HEK293 (cell line): Measurements from ENCODE around the gene PRKD1.

Experiments
- CTCF ChIA-PET: fragments of 350-600 bp; formaldehyde crosslinking; extraction: SDS; loops from one replicate; lab custom pipeline; 2021; ENCODE audit warnings: antibody characterized with exemption; lab: Yijun Ruan, JAX
- POLR2A ChIA-PET: fragments of 300-600 bp; formaldehyde crosslinking; extraction: SDS; loops from one replicate; lab custom pipeline; 2020; ENCODE audit warnings: antibody characterized with exemption, inconsistent platforms; lab: Yijun Ruan, JAX
- H3K27ac ChIP-seq: fragments of 200-500 bp; sonication (Bioruptor generic); 2 replicates; pipeline ENCODE4 v1.5.1; 2014; ENCODE audit warnings: low read depth, low read length, control low read depth, inconsistent platforms; ENCODE audit errors: extremely low read depth
- H3K36me3 ChIP-seq, 2 experiments: fragments of 200-500 bp in 1 of 2; sonication (Bioruptor generic) in 1 of 2; 1 replicate in 1 of 2; 2 replicates in 1 of 2; pipeline ENCODE4 v1.5.1; 2014 to 2017; ENCODE audit warnings: inconsistent platforms in 2 of 2, low read length in 2 of 2; ENCODE audit not compliant: control insufficient read depth in 2 of 2, insufficient read depth in 1 of 2
- H3K4me1 ChIP-seq: fragments of 200-500 bp; sonication (Bioruptor generic); 2 replicates; pipeline ENCODE4 v1.5.1; 2014; ENCODE audit warnings: mild to moderate bottlenecking, low read length, inconsistent platforms; ENCODE audit not compliant: control insufficient read depth, insufficient read depth
- H3K4me3 ChIP-seq: 2 replicates; pipeline ENCODE4 v1.5.1; 2011; ENCODE audit warnings: low read depth, mild to moderate bottlenecking, control low read depth, low read length, moderate library complexity
- H3K9me3 ChIP-seq: fragments of 200-500 bp; sonication (Bioruptor generic); 2 replicates; pipeline ENCODE4 v1.5.1; 2014; ENCODE audit warnings: low read depth, low read length, inconsistent platforms; ENCODE audit not compliant: control insufficient read depth, insufficient read depth
- AEBP2 ChIP-seq: fragments of 450-650 bp; formaldehyde crosslinking; IDR thresholded peaks from 2 replicates; pipeline ENCODE4 v1.5.1; 2016; ENCODE audit warnings: missing biosample characterization, missing genetic modification characterization, borderline replicate concordance
- KLF16 ChIP-seq: fragments of 450-650 bp; formaldehyde crosslinking; IDR thresholded peaks from 2 replicates; pipeline ENCODE4 v1.5.1; 2017; ENCODE audit warnings: missing biosample characterization, missing genetic modification characterization
- OSR2 ChIP-seq: fragments of 450-650 bp; formaldehyde crosslinking; IDR thresholded peaks from 2 replicates; pipeline ENCODE4 v1.5.1; 2016; ENCODE audit warnings: missing biosample characterization, missing genetic modification characterization
- PRDM6 ChIP-seq: fragments of 450-650 bp; formaldehyde crosslinking; IDR thresholded peaks from 2 replicates; pipeline ENCODE4 v1.5.1; 2017; ENCODE audit warnings: missing biosample characterization, missing genetic modification characterization
- SETDB1 ChIP-seq: IDR thresholded peaks from one replicate; pipeline ENCODE4 v1.6.1; 2017; ENCODE audit warnings: mild to moderate bottlenecking, low read length, moderate library complexity, mixed read lengths; ENCODE audit not compliant: insufficient read length
- YY1 ChIP-seq: fragments of 450-650 bp; formaldehyde crosslinking; IDR thresholded peaks from 2 replicates; pipeline ENCODE4 v1.5.1; 2018; ENCODE audit warnings: missing biosample characterization, missing genetic modification characterization
- ZIC2 ChIP-seq: fragments of 450-650 bp; formaldehyde crosslinking; IDR thresholded peaks from 2 replicates; pipeline ENCODE4 v1.5.1; 2016; ENCODE audit warnings: missing biosample characterization, missing genetic modification characterization
- ZNF10 ChIP-seq: fragments of 450-650 bp; formaldehyde crosslinking; IDR thresholded peaks from 2 replicates; pipeline ENCODE4 v1.5.1; 2017; ENCODE audit warnings: missing biosample characterization, missing genetic modification characterization
- ZNF175 ChIP-seq: fragments of 450-650 bp; formaldehyde crosslinking; IDR thresholded peaks from 2 replicates; pipeline ENCODE4 v1.5.1; 2016; ENCODE audit warnings: missing biosample characterization, missing genetic modification characterization
- ZNF398 ChIP-seq: fragments of 450-650 bp; formaldehyde crosslinking; IDR thresholded peaks from 2 replicates; pipeline ENCODE4 v1.5.1; 2017; ENCODE audit warnings: missing biosample characterization, missing genetic modification characterization
- ZNF426 ChIP-seq: fragments of 450-650 bp; formaldehyde crosslinking; IDR thresholded peaks from 2 replicates; pipeline ENCODE4 v1.5.1; 2017; ENCODE audit warnings: missing biosample characterization, missing genetic modification characterization, mild to moderate bottlenecking, inconsistent platforms, moderate library complexity
- ZNF660 ChIP-seq: fragments of 450-650 bp; IDR thresholded peaks from 2 replicates; pipeline ENCODE4 v1.5.1; 2018; ENCODE audit warnings: missing biosample characterization, mild to moderate bottlenecking, missing genetic modification characterization
- TF ChIP-seq, protein P1 (sequence below): fragments of 450-650 bp; formaldehyde crosslinking; IDR thresholded peaks from 2 replicates; pipeline ENCODE4 v1.5.1; 2016; ENCODE audit warnings: missing biosample characterization, missing genetic modification characterization, low read depth
- TF ChIP-seq, protein P2 (sequence below): fragments of 450-650 bp; formaldehyde crosslinking; IDR thresholded peaks from 2 replicates; pipeline ENCODE4 v1.5.1; 2017; ENCODE audit warnings: missing biosample characterization, missing genetic modification characterization

The PRKD1 gene

GRCh38 chr14:29756019-29756385 is 171.6 kb downstream of the PRKD1 start:
- TF ChIP-seq ZIC2 (no peak), OSR2 (no peak), KLF16 (tag by site-specific recombination) (no peak)
- Histone ChIP-seq H3K4me1 (peaks cover 18% of the 10 kb centered on the region), H3K27ac (no peak overlapping the region), H3K4me3 (no peak overlapping the region), H3K36me3 (no peaks in the 10 kb centered on the region), H3K9me3 (no peaks in the 10 kb centered on the region)
- POLR2A ChIA-PET: no interaction called here
- CTCF ChIA-PET: interaction anchor here (0.6 kb wide), 1 partner anchor 83 kb away, joined by 4 read pairs; no protein-coding TSS in a partner anchor

- CTCF ChIA-PET: no interaction called here
- Histone ChIP-seq H3K36me3 (no peaks in the 10 kb centered on the region), H3K9me3 (no peaks in the 10 kb centered on the region), H3K4me3 (no peak overlapping the region), H3K4me1 (peaks cover 18% of the 10 kb centered on the region), H3K27ac (no peak overlapping the region)
- POLR2A ChIA-PET: no interaction called here
- TF ChIP-seq AEBP2 (tag by site-specific recombination): no peak
Measured at GRCh38 chr14:29755311-29756018, 172.2 kb downstream of the PRKD1 start.

DNA sequence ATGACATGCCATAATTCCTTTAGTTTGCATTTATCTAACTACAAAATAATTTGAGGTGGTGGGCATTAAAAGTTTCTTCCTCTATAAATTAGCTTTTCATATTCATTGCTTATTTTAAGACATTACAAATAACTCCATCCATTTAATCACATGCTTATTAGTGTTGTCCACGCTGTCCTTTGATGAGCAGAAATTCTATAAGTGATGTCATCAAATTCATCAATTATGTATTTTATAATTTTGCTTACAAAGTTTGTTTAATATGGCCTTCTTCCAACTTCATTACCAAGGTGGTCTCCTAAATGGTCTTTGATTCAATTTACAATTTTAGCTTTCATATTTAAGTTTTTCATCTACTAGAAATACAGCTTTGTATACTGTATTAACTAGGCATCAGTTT is 173.5 kb downstream of the PRKD1 start:
- TF ChIP-seq ZNF175: no peak
- TF ChIP-seq PRDM6 (tag by site-specific recombination): 0 out of 2 replicates have a peak, but pooled peaks have one; percentile 17
- TF ChIP-seq, protein P1, sequence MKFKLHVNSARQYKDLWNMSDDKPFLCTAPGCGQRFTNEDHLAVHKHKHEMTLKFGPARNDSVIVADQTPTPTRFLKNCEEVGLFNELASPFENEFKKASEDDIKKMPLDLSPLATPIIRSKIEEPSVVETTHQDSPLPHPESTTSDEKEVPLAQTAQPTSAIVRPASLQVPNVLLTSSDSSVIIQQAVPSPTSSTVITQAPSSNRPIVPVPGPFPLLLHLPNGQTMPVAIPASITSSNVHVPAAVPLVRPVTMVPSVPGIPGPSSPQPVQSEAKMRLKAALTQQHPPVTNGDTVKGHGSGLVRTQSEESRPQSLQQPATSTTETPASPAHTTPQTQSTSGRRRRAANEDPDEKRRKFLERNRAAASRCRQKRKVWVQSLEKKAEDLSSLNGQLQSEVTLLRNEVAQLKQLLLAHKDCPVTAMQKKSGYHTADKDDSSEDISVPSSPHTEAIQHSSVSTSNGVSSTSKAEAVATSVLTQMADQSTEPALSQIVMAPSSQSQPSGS (tag by site-specific recombination): peak; percentile 72
- Histone ChIP-seq H3K9me3 (no peaks in the 10 kb centered on the region), H3K4me3 (no peak overlapping the region), H3K4me1 (peaks cover 24% of the 10 kb centered on the region), H3K36me3 (no peaks in the 10 kb centered on the region), H3K27ac (no peak overlapping the region)
- CTCF ChIA-PET: interaction anchor here (0.6 kb wide), 2 partner anchors 31 to 233 kb away, joined by 3 to 5 read pairs; no protein-coding TSS in a partner anchor
- POLR2A ChIA-PET: no interaction called here

DNA sequence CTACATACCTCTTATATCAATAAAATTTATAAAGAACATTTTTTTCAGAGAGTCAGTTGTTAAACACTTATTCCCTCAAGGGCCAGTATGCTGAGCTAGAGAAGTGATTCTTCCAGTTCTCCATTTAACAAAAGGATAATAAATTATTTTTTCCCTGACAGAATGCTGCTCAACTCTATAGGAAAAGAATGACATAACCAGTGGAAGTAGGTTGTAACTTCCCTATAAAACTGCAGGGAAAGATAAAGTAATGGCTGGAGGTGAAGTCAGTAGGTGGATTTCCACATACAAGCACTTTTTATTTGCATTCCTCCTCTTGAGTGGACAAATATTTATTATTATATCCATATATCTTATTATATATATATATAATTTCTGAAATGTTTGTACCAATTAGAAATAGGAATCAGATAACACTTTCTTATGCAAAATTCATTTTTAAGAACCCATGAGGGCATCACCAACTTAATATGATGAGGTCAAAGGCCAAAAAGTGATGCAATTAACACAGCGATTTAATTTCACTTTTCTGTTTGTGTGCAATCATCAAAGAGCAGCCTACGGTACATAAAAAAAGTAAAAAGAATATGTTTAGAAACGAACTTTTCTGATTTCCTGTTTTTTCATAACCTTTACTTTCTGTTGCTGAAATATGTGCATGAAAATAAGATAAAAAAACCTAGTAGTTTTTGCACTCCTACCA is 175.3 kb downstream of the PRKD1 start:
- Histone ChIP-seq H3K4me3 (no peak overlapping the region), H3K9me3 (no peaks in the 10 kb centered on the region), H3K27ac (no peak overlapping the region), H3K4me1 (peaks cover 25% of the 10 kb centered on the region), H3K36me3 (no peaks in the 10 kb centered on the region)
- POLR2A ChIA-PET: no interaction called here
- CTCF ChIA-PET: no interaction called here
- TF ChIP-seq ZNF398: 0 out of 2 replicates have a peak, but pooled peaks have one; percentile 11
- no peak for TF ChIP-seq ZNF426 (tag by site-specific recombination)
- TF ChIP-seq ZNF660 (tag by site-specific recombination): 0 out of 2 replicates have a peak, but pooled peaks have one; percentile 24
- TF ChIP-seq YY1 (tag by site-specific recombination): peak; percentile 46; the same call in 1 of the 2 replicates
- TF ChIP-seq OSR2: peak; percentile 84
- TF ChIP-seq, protein P1 (tag by site-specific recombination): peak; percentile 76
- TF ChIP-seq, protein P2, sequence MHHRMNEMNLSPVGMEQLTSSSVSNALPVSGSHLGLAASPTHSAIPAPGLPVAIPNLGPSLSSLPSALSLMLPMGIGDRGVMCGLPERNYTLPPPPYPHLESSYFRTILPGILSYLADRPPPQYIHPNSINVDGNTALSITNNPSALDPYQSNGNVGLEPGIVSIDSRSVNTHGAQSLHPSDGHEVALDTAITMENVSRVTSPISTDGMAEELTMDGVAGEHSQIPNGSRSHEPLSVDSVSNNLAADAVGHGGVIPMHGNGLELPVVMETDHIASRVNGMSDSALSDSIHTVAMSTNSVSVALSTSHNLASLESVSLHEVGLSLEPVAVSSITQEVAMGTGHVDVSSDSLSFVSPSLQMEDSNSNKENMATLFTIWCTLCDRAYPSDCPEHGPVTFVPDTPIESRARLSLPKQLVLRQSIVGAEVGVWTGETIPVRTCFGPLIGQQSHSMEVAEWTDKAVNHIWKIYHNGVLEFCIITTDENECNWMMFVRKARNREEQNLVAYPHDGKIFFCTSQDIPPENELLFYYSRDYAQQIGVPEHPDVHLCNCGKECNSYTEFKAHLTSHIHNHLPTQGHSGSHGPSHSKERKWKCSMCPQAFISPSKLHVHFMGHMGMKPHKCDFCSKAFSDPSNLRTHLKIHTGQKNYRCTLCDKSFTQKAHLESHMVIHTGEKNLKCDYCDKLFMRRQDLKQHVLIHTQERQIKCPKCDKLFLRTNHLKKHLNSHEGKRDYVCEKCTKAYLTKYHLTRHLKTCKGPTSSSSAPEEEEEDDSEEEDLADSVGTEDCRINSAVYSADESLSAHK (tag by site-specific recombination): peak; percentile 67; the same call in 1 of the 2 replicates
- no peak for TF ChIP-seq SETDB1
- peak; percentile 74; the same call in 1 of the 2 replicates for TF ChIP-seq ZNF10 (tag by site-specific recombination)
